Measurements from ENCODE around the gene UBD.

The UBD gene

GRCh38 chr6:29593199-29593855 is 33.8 kb upstream of the UBD start:
- peaks cover 1% of the 10 kb centered on the region for H3K4me1 ChIP-seq (ENCODE audit: control insufficient read depth, insufficient read depth, low read depth, low read length)
- H2BK15ac ChIP-seq (ENCODE audit: low read depth, poor library complexity, severe bottlenecking), result no peak overlapping the region
- no peak overlapping the region for H3K4me2 ChIP-seq (ENCODE audit: low read length, poor library complexity, severe bottlenecking)
- no peak overlapping the region for H3K27ac ChIP-seq (ENCODE audit: low read length, poor library complexity, severe bottlenecking)
- 51% methylated on average over 3 of the region's 4 CpGs for WGBS
- H3K9ac ChIP-seq (ENCODE audit: low read length), result no peak overlapping the region
- H3K18ac ChIP-seq (ENCODE audit: low read depth in 1 of 2, low read length in 2 of 2), result no peak overlapping the region
- no peak overlapping the region for H2BK5ac ChIP-seq (ENCODE audit: low read depth, low read length, poor library complexity, severe bottlenecking)
- H3K27me3 ChIP-seq (ENCODE audit: control insufficient read depth in 1 of 2, insufficient read depth in 1 of 2, low read length in 2 of 2), result peaks cover 0 to 12% of the 10 kb centered on the region in 2 experiments
- H2AK5ac ChIP-seq (ENCODE audit: low read length, severe bottlenecking), result no peak overlapping the region
- H3K79me1 ChIP-seq (replicated peaks; ENCODE audit: low read length, poor library complexity, severe bottlenecking), result no peaks in the 10 kb centered on the region
- H3K23ac ChIP-seq (ENCODE audit: low read length in 2 of 2), result no peak overlapping the region
- H3K4ac ChIP-seq (ENCODE audit: low read depth in 1 of 2, low read length in 2 of 2), result no peak overlapping the region
- no peak overlapping the region for H2BK120ac ChIP-seq (ENCODE audit: low read depth, low read length)
- no peak overlapping the region for H3K4me3 ChIP-seq (ENCODE audit: insufficient read depth in 1 of 2, low read depth in 1 of 2, low read length in 2 of 2)
- H3K36me3 ChIP-seq (ENCODE audit: control insufficient read depth in 1 of 2, insufficient read depth in 2 of 2, low read depth in 1 of 2, low read length in 2 of 2), result no peaks in the 10 kb centered on the region
- H3K9me3 ChIP-seq (ENCODE audit: control insufficient read depth, low read length), result no peaks in the 10 kb centered on the region
- no peak overlapping the region for H2AFZ ChIP-seq (ENCODE audit: low read depth, low read length)
- no peak overlapping the region for H4K8ac ChIP-seq (ENCODE audit: low read length)
- no peak for DNase-seq
- H3K14ac ChIP-seq (ENCODE audit: low read length in 2 of 2), result no peak overlapping the region
- H2BK12ac ChIP-seq (ENCODE audit: low read length in 2 of 2), result no peak overlapping the region
- no peak overlapping the region for H4K91ac ChIP-seq (ENCODE audit: low read length)

- H3K4me3 ChIP-seq (ENCODE audit: insufficient read depth in 1 of 2, low read depth in 1 of 2, low read length in 2 of 2), result no peak overlapping the region
- no peak for DNase-seq
- H4K8ac ChIP-seq (ENCODE audit: low read length), result no peak overlapping the region
- H3K79me1 ChIP-seq (replicated peaks; ENCODE audit: low read length, poor library complexity, severe bottlenecking), result no peaks in the 10 kb centered on the region
- H3K9ac ChIP-seq (ENCODE audit: low read length), result no peak overlapping the region
- H3K27me3 ChIP-seq (ENCODE audit: control insufficient read depth in 1 of 2, insufficient read depth in 1 of 2, low read length in 2 of 2), result peaks cover 0 to 22% of the 10 kb centered on the region in 2 experiments
- no peak overlapping the region for H2BK12ac ChIP-seq (ENCODE audit: low read length in 2 of 2)
- H3K27ac ChIP-seq (ENCODE audit: low read length, poor library complexity, severe bottlenecking), result no peak overlapping the region
- no peak overlapping the region for H4K91ac ChIP-seq (ENCODE audit: low read length)
- H3K9me3 ChIP-seq (ENCODE audit: control insufficient read depth, low read length), result no peaks in the 10 kb centered on the region
- no peak overlapping the region for H2AK5ac ChIP-seq (ENCODE audit: low read length, severe bottlenecking)
- H3K18ac ChIP-seq (ENCODE audit: low read depth in 1 of 2, low read length in 2 of 2), result no peak overlapping the region
- H2BK120ac ChIP-seq (ENCODE audit: low read depth, low read length), result no peak overlapping the region
- no peak overlapping the region for H3K4me2 ChIP-seq (ENCODE audit: low read length, poor library complexity, severe bottlenecking)
- no peak overlapping the region for H2BK5ac ChIP-seq (ENCODE audit: low read depth, low read length, poor library complexity, severe bottlenecking)
- WGBS, result 83% methylated on average over 2 of the region's 2 CpGs
- H3K4me1 ChIP-seq (ENCODE audit: control insufficient read depth, insufficient read depth, low read depth, low read length), result peaks cover 1% of the 10 kb centered on the region
- H3K4ac ChIP-seq (ENCODE audit: low read depth in 1 of 2, low read length in 2 of 2), result no peak overlapping the region
- H2BK15ac ChIP-seq (ENCODE audit: low read depth, poor library complexity, severe bottlenecking), result no peak overlapping the region
- no peaks in the 10 kb centered on the region for H3K36me3 ChIP-seq (ENCODE audit: control insufficient read depth in 1 of 2, insufficient read depth in 2 of 2, low read depth in 1 of 2, low read length in 2 of 2)
- no peak overlapping the region for H3K23ac ChIP-seq (ENCODE audit: low read length in 2 of 2)
- no peak overlapping the region for H2AFZ ChIP-seq (ENCODE audit: low read depth, low read length)
- no peak overlapping the region for H3K14ac ChIP-seq (ENCODE audit: low read length in 2 of 2)
These were observed 32.1 kb upstream of the UBD start for GRCh38 chr6:29591677-29592076.

GRCh38 chr6:29590218-29590808 is 30.8 kb upstream of the UBD start:
- Histone ChIP-seq H4K91ac (ENCODE audit: low read length) (no peak overlapping the region), H4K8ac (ENCODE audit: low read length) (no peak overlapping the region), H3K9me3 (ENCODE audit: control insufficient read depth, low read length) (no peaks in the 10 kb centered on the region), H3K9ac (ENCODE audit: low read length) (no peak overlapping the region), H3K79me1 (replicated peaks; ENCODE audit: low read length, poor library complexity, severe bottlenecking) (no peaks in the 10 kb centered on the region), H3K18ac (ENCODE audit: low read depth in 1 of 2, low read length in 2 of 2) (no peak overlapping the region), H2BK120ac (ENCODE audit: low read depth, low read length) (no peak overlapping the region), H2AK5ac (ENCODE audit: low read length, severe bottlenecking) (no peak overlapping the region), H3K23ac (ENCODE audit: low read length in 2 of 2) (no peak overlapping the region), H2BK12ac (ENCODE audit: low read length in 2 of 2) (no peak overlapping the region), H2BK5ac (ENCODE audit: low read depth, low read length, poor library complexity, severe bottlenecking) (no peak overlapping the region), H3K4ac (ENCODE audit: low read depth in 1 of 2, low read length in 2 of 2) (no peak overlapping the region), H3K27ac (ENCODE audit: low read length, poor library complexity, severe bottlenecking) (no peak overlapping the region), H3K4me1 (ENCODE audit: control insufficient read depth, insufficient read depth, low read depth, low read length) (peaks cover 1% of the 10 kb centered on the region), H2AFZ (ENCODE audit: low read depth, low read length) (no peak overlapping the region), H3K14ac (ENCODE audit: low read length in 2 of 2) (no peak overlapping the region), H3K4me2 (ENCODE audit: low read length, poor library complexity, severe bottlenecking) (no peak overlapping the region), H3K4me3 (ENCODE audit: insufficient read depth in 1 of 2, low read depth in 1 of 2, low read length in 2 of 2) (no peak overlapping the region), H2BK15ac (ENCODE audit: low read depth, poor library complexity, severe bottlenecking) (no peak overlapping the region), H3K27me3 (ENCODE audit: control insufficient read depth in 1 of 2, insufficient read depth in 1 of 2, low read length in 2 of 2) (peaks cover 0 to 32% of the 10 kb centered on the region in 2 experiments), H3K36me3 (ENCODE audit: control insufficient read depth in 1 of 2, insufficient read depth in 2 of 2, low read depth in 1 of 2, low read length in 2 of 2) (no peaks in the 10 kb centered on the region)
- DNase-seq, result no peak
- 84% methylated on average over 4 of the region's 4 CpGs for WGBS

- H3K9ac ChIP-seq (ENCODE audit: low read length), result no peak overlapping the region
- H2BK12ac ChIP-seq (ENCODE audit: low read length in 2 of 2), result no peak overlapping the region
- H3K4me3 ChIP-seq (ENCODE audit: insufficient read depth in 1 of 2, low read depth in 1 of 2, low read length in 2 of 2), result no peak overlapping the region
- WGBS, result 5% methylated on average over 2 of the region's 3 CpGs
- H3K36me3 ChIP-seq (ENCODE audit: control insufficient read depth in 1 of 2, insufficient read depth in 2 of 2, low read depth in 1 of 2, low read length in 2 of 2), result no peaks in the 10 kb centered on the region
- no peak overlapping the region for H2AFZ ChIP-seq (ENCODE audit: low read depth, low read length)
- no peak overlapping the region for H3K23ac ChIP-seq (ENCODE audit: low read length in 2 of 2)
- no peak overlapping the region for H4K8ac ChIP-seq (ENCODE audit: low read length)
- no peak overlapping the region for H3K18ac ChIP-seq (ENCODE audit: low read depth in 1 of 2, low read length in 2 of 2)
- no peak overlapping the region for H2BK5ac ChIP-seq (ENCODE audit: low read depth, low read length, poor library complexity, severe bottlenecking)
- no peak overlapping the region for H2BK15ac ChIP-seq (ENCODE audit: low read depth, poor library complexity, severe bottlenecking)
- no peaks in the 10 kb centered on the region for H3K9me3 ChIP-seq (ENCODE audit: control insufficient read depth, low read length)
- H3K4me1 ChIP-seq (ENCODE audit: control insufficient read depth, insufficient read depth, low read depth, low read length), result peaks cover 1% of the 10 kb centered on the region
- no peak overlapping the region for H4K91ac ChIP-seq (ENCODE audit: low read length)
- H2AK5ac ChIP-seq (ENCODE audit: low read length, severe bottlenecking), result no peak overlapping the region
- no peak overlapping the region for H3K27ac ChIP-seq (ENCODE audit: low read length, poor library complexity, severe bottlenecking)
- peak; percentile 50 for DNase-seq
- no peak overlapping the region for H2BK120ac ChIP-seq (ENCODE audit: low read depth, low read length)
- no peak overlapping the region for H3K14ac ChIP-seq (ENCODE audit: low read length in 2 of 2)
- H3K79me1 ChIP-seq (replicated peaks; ENCODE audit: low read length, poor library complexity, severe bottlenecking), result no peaks in the 10 kb centered on the region
- no peak overlapping the region for H3K4ac ChIP-seq (ENCODE audit: low read depth in 1 of 2, low read length in 2 of 2)
- H3K4me2 ChIP-seq (ENCODE audit: low read length, poor library complexity, severe bottlenecking), result no peak overlapping the region
- peaks cover 5 to 36% of the 10 kb centered on the region in 2 experiments for H3K27me3 ChIP-seq (ENCODE audit: control insufficient read depth in 1 of 2, insufficient read depth in 1 of 2, low read length in 2 of 2)
These were observed 30.0 kb upstream of the UBD start for GRCh38 chr6:29589423-29590048.
